Colonic mucosa (tissue), 4 donors: ENCODE data around the gene ACOT8. TPM values are rescaled to one million over a fixed set of nuclear protein-coding genes. Genes with fewer than 3 reads are reported as not detected.

ENCODE experiments used
- DNase-seq: peaks from one replicate; pipeline ENCODE4 v3.0.0-alpha.2; 2020
- H3K27ac ChIP-seq: fragments of 200-600 bp; one replicate; pipeline ENCODE4 v1.8.0; 2021
- H3K27me3 ChIP-seq: fragments of 200-600 bp; one replicate; pipeline ENCODE4 v1.8.0; 2021
- H3K36me3 ChIP-seq: fragments of 200-600 bp; one replicate; pipeline ENCODE4 v1.8.0; 2021
- H3K4me1 ChIP-seq: fragments of 200-600 bp; one replicate; pipeline ENCODE4 v1.8.0; 2021; ENCODE audit warnings: mild to moderate bottlenecking
- H3K4me3 ChIP-seq: fragments of 200-600 bp; one replicate; pipeline ENCODE4 v1.8.0; 2021
- H3K9ac ChIP-seq, 2 donors: one replicate each; pipeline ENCODE4 v1.7.0; 2013; ENCODE audit warnings: control low read depth in 2 of 2, low read depth in 2 of 2, low read length in 2 of 2
- H3K9me3 ChIP-seq: fragments of 200-600 bp; one replicate; pipeline ENCODE4 v1.8.0; 2021
- CTCF ChIP-seq: fragments of 200-600 bp; IDR thresholded peaks from one replicate; pipeline ENCODE4 v1.8.0; 2022; ENCODE audit warnings: antibody characterized with exemption, mild to moderate bottlenecking
- intact Hi-C: fragments of 100-400 bp; cut with DNase I; formaldehyde crosslinking; loops from one replicate; pipeline ENCODE4 v1.14.1; 2022
- total RNA-seq, 2 donors: library from RNA; stranded (reverse); fragmentation: NEBNext Ultra II Directional in 1 of 2; extraction: Animal tissue kit (Norgen Biotek cat#: 25700) in 1 of 2; gene quantifications; one replicate each; pipeline ENCODE4 v1.2.1, GENCODE V29; 2021
- donor health status: healthy.
- donor health status: DM: no; HTN: no; CAD: no.
- donor health status: DM: no; HTN: no; CAD: no.

ACOT8 gene
- total RNA-seq, 2 donors from 2014 or later = 49.8 to 58.5 TPM

- Histone ChIP-seq H3K4me1 (no peaks in the 10 kb centered on the region), H3K9me3 (no peaks in the 10 kb centered on the region), H3K27ac (no peak overlapping the region), H3K27me3 (no peaks in the 10 kb centered on the region), H3K4me3 (no peak overlapping the region), H3K36me3 (peaks cover 3% of the 10 kb centered on the region), H3K9ac (no peak overlapping the region)
- intact Hi-C loops = no loop called here
- no peak for TF ChIP-seq CTCF
- no peak for DNase-seq
These were observed 8.1 kb downstream of the ACOT8 start for GRCh38 chr20:45848969-45849582.

GRCh38 chr20:45848421-45848820 is 8.8 kb downstream of the ACOT8 start:
- Histone ChIP-seq H3K27me3 (no peaks in the 10 kb centered on the region), H3K4me3 (no peak overlapping the region), H3K27ac (no peak overlapping the region), H3K4me1 (no peaks in the 10 kb centered on the region), H3K9me3 (no peaks in the 10 kb centered on the region), H3K36me3 (peaks cover 3% of the 10 kb centered on the region), H3K9ac (no peak overlapping the region)
- intact Hi-C loops = no loop called here
- DNase-seq = no peak
- no peak for TF ChIP-seq CTCF

- Histone ChIP-seq H3K4me3 (no peak overlapping the region), H3K4me1 (no peaks in the 10 kb centered on the region), H3K27ac (no peak overlapping the region), H3K27me3 (no peaks in the 10 kb centered on the region), H3K36me3 (peaks cover 3% of the 10 kb centered on the region), H3K9ac (no peak overlapping the region), H3K9me3 (no peaks in the 10 kb centered on the region)
- intact Hi-C loops = no loop called here
- no peak for DNase-seq
- TF ChIP-seq CTCF = no peak
These were observed 11.7 kb downstream of the ACOT8 start for GRCh38 chr20:45845452-45845851.

DNA sequence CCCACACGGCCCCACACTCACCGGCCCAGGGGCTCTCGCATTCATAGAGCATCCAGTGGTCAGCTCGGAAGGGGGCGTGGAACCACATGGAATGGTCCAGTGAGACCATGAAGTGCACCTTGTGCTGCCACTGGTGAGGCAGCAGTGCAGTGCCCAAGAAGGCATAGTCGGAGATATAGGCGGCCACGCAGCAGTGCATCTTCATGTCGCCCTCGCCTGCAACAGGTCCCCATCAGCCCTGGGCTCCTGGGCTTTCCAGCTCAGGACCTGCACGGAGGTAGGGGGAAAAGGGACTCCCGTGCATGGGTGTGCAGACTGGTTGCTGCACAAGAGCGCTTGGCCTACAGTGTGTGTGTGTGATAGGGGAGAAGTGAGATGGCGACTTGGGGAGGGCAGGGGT is 13.7 kb downstream of the ACOT8 start:
- no peak for DNase-seq
- no peaks in the 10 kb centered on the region for H3K4me1 ChIP-seq
- H3K27ac ChIP-seq = no peak overlapping the region
- no peaks in the 10 kb centered on the region for H3K9me3 ChIP-seq
- TF ChIP-seq CTCF = no peak
- H3K27me3 ChIP-seq = no peaks in the 10 kb centered on the region
- H3K36me3 ChIP-seq = peaks cover 3% of the 10 kb centered on the region
- H3K9ac ChIP-seq = no peak overlapping the region
- H3K4me3 ChIP-seq = no peak overlapping the region
- intact Hi-C loops = no loop called here

DNA sequence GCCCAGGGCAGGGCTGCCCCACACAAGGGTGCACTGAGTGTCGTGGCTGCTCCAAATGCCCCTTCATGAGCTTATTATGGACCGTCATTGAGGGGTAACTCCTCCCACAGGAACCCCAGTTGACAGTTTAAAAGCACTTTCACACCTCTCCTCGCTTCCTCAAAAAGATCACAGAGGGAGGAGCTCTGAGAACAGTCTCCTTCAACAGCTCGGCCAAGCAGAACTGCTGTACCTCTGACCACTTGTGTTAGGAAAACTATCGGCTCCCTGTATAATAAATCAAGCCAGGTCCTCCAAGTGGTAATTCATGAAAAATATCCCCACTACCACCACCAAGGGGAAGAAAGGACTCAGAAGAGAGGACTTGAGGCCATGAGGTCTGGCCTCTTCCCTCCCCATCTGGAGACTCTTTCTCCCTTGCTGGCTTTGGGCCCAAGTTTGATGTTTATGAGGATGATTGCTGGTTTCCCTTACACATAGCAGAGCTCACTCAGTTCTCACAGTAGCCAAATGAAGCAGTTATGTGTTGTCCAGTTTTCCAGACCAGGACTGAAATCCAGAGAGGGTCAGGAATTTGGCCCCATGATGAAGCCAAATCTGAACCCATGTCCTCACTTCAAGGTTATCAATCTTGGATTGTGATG is 14.9 kb downstream of the ACOT8 start:
- H3K36me3 ChIP-seq = peaks cover 3% of the 10 kb centered on the region
- no peak overlapping the region for H3K9ac ChIP-seq
- H3K9me3 ChIP-seq = no peaks in the 10 kb centered on the region
- intact Hi-C loops = no loop called here
- H3K4me3 ChIP-seq = no peak overlapping the region
- no peaks in the 10 kb centered on the region for H3K4me1 ChIP-seq
- TF ChIP-seq CTCF = no peak
- no peak for DNase-seq
- H3K27me3 ChIP-seq = no peaks in the 10 kb centered on the region
- peak overlapping the region; percentile 47 for H3K27ac ChIP-seq
